Adipocyte (in vitro differentiated cells): ENCODE measurements around the gene SAP25.
A peak's percentile ranks its signal among the peaks of the same experiment; 100 is the strongest.

Experiments
- DNase-seq: peaks from one replicate; pipeline ENCODE4 v3.0.0-alpha.2; 2015; ENCODE audit warnings: low read depth
- H3K27me3 ChIP-seq: replicated peaks from 2 replicates; pipeline ENCODE4 v1.7.0; 2013; ENCODE audit warnings: mild to moderate bottlenecking, low read length, moderate library complexity; ENCODE audit not compliant: control insufficient read depth, insufficient read depth
- H3K36me3 ChIP-seq: 2 replicates; pipeline ENCODE4 v1.7.0; 2013; ENCODE audit warnings: low read length, mild to moderate bottlenecking, moderate library complexity; ENCODE audit not compliant: control insufficient read depth, insufficient read depth, severe bottlenecking
- H3K4me1 ChIP-seq: 2 replicates; pipeline ENCODE4 v1.7.0; 2013; ENCODE audit warnings: mild to moderate bottlenecking, low read length, moderate library complexity; ENCODE audit not compliant: control insufficient read depth, insufficient read depth
- H3K4me3 ChIP-seq: 2 replicates; pipeline ENCODE4 v1.7.0; 2013; ENCODE audit warnings: mild to moderate bottlenecking, low read length, moderate library complexity
- H3K9ac ChIP-seq: 2 replicates; pipeline ENCODE4 v1.7.0; 2013; ENCODE audit warnings: mild to moderate bottlenecking, low read length, moderate library complexity
- H3K9me3 ChIP-seq: 2 replicates; pipeline ENCODE4 v1.7.0; 2013; ENCODE audit warnings: mild to moderate bottlenecking, low read length, moderate library complexity; ENCODE audit not compliant: control insufficient read depth

The SAP25 gene

DNA sequence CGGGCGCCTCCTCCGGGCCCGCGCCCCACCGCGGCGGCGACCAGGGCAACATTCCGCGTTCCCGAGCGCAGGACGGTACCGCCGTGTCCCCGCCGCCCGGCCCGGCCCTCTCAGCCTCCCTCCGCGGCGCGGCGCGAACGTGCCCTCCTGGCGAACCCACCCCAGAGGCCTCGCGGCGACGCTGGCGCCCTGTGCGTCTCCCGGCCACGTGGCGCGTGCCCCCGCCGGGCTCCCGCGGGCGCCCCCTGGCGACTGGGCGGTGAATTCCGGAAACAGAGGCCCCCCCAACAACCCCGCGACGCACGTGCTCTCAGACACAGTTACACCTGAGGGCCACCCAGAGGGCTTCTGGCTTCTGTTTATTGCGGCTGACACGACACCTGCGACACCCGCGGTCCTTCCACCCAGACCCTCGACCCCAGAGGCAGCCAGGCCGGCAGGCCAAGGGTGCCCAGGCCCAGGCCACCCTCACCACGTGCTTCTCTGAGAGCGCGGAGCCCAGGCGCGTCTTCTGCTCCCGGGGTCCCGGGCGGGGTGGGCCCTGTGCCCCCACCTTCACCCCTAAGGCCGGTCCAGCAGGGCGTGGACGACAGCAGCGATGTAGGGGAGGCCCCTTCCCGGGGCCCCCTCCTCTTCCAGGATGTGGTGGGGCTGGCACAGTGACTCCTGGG, at the start of gene SAP25:
Gene SAP25 (minus strand): TSS at position 210 of the 671 bp plus-strand sequence. CDS start 158 bp downstream, at position 52.
- H3K36me3 ChIP-seq: peaks cover 39% of the 10 kb centered on the region
- peaks cover 9% of the 10 kb centered on the region for H3K4me1 ChIP-seq
- peaks cover 8% of the 10 kb centered on the region for H3K27me3 ChIP-seq
- H3K4me3 ChIP-seq: no peak within 1 kb of the TSS
- H3K9ac ChIP-seq: no peak within 1 kb of the TSS
- DNase-seq: no peak
- no peaks in the 10 kb centered on the region for H3K9me3 ChIP-seq

GRCh38 chr7:100621554-100621953, 47.9 kb upstream of the SAP25 start:
- no peaks in the 10 kb centered on the region for H3K36me3 ChIP-seq
- H3K27me3 ChIP-seq: no peaks in the 10 kb centered on the region
- no peak overlapping the region for H3K4me3 ChIP-seq
- DNase-seq: no peak
- H3K9ac ChIP-seq: no peak overlapping the region
- H3K4me1 ChIP-seq: peaks cover 4% of the 10 kb centered on the region
- no peaks in the 10 kb centered on the region for H3K9me3 ChIP-seq

- H3K9me3 ChIP-seq: no peaks in the 10 kb centered on the region
- H3K4me1 ChIP-seq: no peaks in the 10 kb centered on the region
- H3K9ac ChIP-seq: no peak overlapping the region
- H3K27me3 ChIP-seq: no peaks in the 10 kb centered on the region
- H3K4me3 ChIP-seq: no peak overlapping the region
- no peaks in the 10 kb centered on the region for H3K36me3 ChIP-seq
- DNase-seq: no peak
Observed at GRCh38 chr7:100620804-100621203, 47.1 kb upstream of the SAP25 start.

DNA sequence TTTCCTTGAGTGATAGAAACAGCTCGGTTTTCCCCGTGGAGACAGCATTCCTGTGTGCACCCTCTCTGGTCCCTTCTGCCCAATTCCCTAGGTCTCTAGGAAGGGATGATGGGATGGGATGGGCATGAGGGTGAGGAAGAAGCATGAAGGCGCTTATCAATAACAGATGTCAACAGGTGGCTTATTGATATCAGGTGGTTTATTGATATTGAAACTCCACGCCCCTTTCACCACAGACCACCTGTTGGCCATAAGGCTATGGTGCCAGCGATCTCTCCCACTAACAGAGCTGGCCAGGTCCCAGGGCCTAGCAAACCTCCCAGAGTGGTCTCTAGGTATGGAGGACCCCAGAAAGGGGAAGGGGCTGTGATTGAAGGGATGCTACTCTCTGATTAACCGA, 46.5 kb upstream of the SAP25 start:
- H3K4me1 ChIP-seq: no peaks in the 10 kb centered on the region
- H3K4me3 ChIP-seq: no peak overlapping the region
- no peak for DNase-seq
- no peaks in the 10 kb centered on the region for H3K27me3 ChIP-seq
- no peaks in the 10 kb centered on the region for H3K9me3 ChIP-seq
- no peak overlapping the region for H3K9ac ChIP-seq
- H3K36me3 ChIP-seq: no peaks in the 10 kb centered on the region

DNA sequence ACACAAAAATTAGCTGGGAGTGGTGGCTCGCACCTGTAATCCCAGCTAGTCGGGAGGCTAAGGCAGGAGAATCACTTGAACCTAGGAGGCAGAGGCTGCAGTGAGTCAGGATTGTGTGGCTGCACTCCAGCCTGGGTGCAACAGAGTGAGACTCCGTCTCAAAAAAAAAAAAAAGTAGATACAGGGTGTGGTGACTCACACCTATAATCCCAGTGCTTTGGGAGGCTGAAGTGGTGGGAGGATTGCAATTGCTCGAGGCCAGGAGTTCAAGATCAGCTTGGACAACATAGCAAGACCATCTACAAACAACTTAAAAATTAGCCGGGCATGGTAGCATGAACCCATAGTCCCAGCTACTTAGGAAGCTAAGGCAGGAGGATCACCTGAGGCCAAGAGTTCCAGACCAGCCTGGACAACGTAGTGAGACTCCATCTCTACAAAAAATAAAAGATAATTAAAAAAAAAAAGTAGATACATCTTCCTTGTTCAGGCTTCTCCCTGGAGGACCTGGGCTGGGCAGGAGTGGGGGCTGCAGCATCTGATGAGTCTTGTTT, 40.7 kb upstream of the SAP25 start:
- no peak for DNase-seq
- Histone ChIP-seq H3K27me3 (no peaks in the 10 kb centered on the region), H3K4me3 (no peak overlapping the region), H3K4me1 (peaks cover 4% of the 10 kb centered on the region), H3K9ac (no peak overlapping the region), H3K9me3 (no peaks in the 10 kb centered on the region), H3K36me3 (no peaks in the 10 kb centered on the region)

- peaks cover 4% of the 10 kb centered on the region for H3K4me1 ChIP-seq
- H3K9ac ChIP-seq: peak overlapping the region; percentile 89
- H3K4me3 ChIP-seq: peak overlapping the region; percentile 89
- no peaks in the 10 kb centered on the region for H3K9me3 ChIP-seq
- no peaks in the 10 kb centered on the region for H3K36me3 ChIP-seq
- H3K27me3 ChIP-seq: no peaks in the 10 kb centered on the region
- no peak for DNase-seq
Observed at GRCh38 chr7:100613412-100614175, 39.9 kb upstream of the SAP25 start.

- no peaks in the 10 kb centered on the region for H3K27me3 ChIP-seq
- peak; percentile 29 for DNase-seq
Observed at GRCh38 chr7:100612730-100613390, 39.2 kb upstream of the SAP25 start.

DNA sequence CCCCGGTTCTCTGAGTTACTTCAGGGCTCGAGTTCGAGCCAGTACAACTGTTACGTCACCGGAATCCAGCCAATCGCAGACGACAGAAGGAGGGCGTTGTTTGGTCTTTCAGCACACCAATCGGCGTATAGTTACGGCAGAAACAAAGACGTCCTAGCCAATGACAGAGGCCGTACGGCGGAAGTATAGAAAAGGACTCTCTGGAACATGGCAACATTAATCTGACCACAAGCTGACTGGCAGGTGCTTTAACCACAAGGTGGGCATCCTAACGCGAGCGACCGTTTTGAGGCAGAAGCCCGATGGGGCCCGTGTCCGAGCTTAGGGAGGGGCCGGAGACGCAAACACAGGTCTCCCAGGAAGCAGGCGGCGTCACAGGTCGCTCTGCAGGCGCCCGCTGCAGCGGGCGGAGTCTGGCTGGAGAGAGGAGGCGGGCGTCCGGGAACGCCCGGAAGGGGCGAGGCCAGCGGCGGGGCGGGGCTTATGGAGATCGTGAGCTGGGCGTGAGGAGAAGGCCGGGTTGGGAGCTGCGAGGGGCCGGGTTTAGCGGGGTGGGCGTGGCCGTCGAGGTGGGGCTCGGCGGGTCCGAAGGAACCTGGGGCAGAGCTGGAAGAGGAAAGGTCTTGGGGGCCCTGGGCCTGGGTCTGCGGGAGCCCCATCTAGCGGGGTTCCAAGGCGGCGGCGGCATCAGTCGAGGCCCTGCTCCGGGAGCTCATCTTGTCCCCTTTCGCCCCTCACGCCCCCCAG, 38.5 kb upstream of the SAP25 start, which contains the start of gene MOSPD3:
Gene MOSPD3 (plus strand): TSS at position 558 of the 747 bp plus-strand sequence. CDS start 252 bp downstream, outside the sequence.
- Histone ChIP-seq H3K27me3 (no peaks in the 10 kb centered on the region), H3K4me3 (peak within 1 kb of the TSS; percentile 89), H3K4me1 (peaks cover 4% of the 10 kb centered on the region), H3K9me3 (no peaks in the 10 kb centered on the region), H3K36me3 (peaks cover 11% of the 10 kb centered on the region), H3K9ac (peak within 1 kb of the TSS; percentile 89)
- peak; percentile 100 for DNase-seq

More at GRCh38 chr7:100612730-100613390, 39.2 kb upstream of the SAP25 start:
- Histone ChIP-seq H3K4me1 (peaks cover 4% of the 10 kb centered on the region), H3K9me3 (no peaks in the 10 kb centered on the region), H3K36me3 (peaks cover 7% of the 10 kb centered on the region), H3K4me3 (peak overlapping the region; percentile 89), H3K9ac (peak overlapping the region; percentile 89)

DNA sequence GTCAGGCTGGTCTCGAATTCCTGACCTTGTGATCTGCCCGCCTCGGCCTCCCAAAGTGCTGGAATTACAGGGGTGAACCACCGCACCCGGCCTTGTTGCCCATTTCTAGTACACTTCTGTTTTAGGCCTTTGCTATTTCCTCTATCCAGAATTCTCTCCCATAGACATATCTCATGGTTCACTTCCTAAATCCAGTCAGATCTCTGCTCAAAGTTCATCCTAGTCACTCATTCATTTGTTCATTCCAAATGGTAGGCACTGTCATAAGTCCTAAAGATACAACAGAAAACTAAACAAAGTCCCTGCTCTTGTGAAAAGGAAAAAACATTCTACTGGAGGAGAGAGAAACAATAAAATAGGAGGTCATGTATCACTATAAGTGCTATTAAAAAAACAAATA, 36.3 kb upstream of the SAP25 start:
- Histone ChIP-seq H3K36me3 (peaks cover 14% of the 10 kb centered on the region), H3K9ac (no peak overlapping the region), H3K27me3 (no peaks in the 10 kb centered on the region), H3K9me3 (no peaks in the 10 kb centered on the region), H3K4me3 (no peak overlapping the region), H3K4me1 (peaks cover 4% of the 10 kb centered on the region)
- DNase-seq: no peak

- no peaks in the 10 kb centered on the region for H3K27me3 ChIP-seq
- no peak for DNase-seq
- no peaks in the 10 kb centered on the region for H3K9me3 ChIP-seq
- H3K36me3 ChIP-seq: peaks cover 14% of the 10 kb centered on the region
- H3K9ac ChIP-seq: no peak overlapping the region
- H3K4me1 ChIP-seq: peaks cover 16% of the 10 kb centered on the region
- no peak overlapping the region for H3K4me3 ChIP-seq
Observed at GRCh38 chr7:100607111-100607510, 33.4 kb upstream of the SAP25 start.
